Retinal pigment epithelial cell (primary cell): Measurements from ENCODE around the gene FOXQ1.

Experiments
- DNase-seq: peaks from one replicate; pipeline ENCODE4 v3.0.0-alpha.2; 2010; ENCODE audit warnings: low read depth
- H3K4me3 ChIP-seq: 2 replicates; pipeline ENCODE4 v1.5.1; 2011; ENCODE audit warnings: mild to moderate bottlenecking, low read length, control low read depth, moderate library complexity
- TF ChIP-seq, protein P1 (sequence below): conservative IDR thresholded peaks from 2 replicates; pipeline ENCODE4 v1.5.1; 2011; ENCODE audit warnings: low read depth, low read length, control low read depth, inconsistent platforms

FOXQ1 gene

DNA sequence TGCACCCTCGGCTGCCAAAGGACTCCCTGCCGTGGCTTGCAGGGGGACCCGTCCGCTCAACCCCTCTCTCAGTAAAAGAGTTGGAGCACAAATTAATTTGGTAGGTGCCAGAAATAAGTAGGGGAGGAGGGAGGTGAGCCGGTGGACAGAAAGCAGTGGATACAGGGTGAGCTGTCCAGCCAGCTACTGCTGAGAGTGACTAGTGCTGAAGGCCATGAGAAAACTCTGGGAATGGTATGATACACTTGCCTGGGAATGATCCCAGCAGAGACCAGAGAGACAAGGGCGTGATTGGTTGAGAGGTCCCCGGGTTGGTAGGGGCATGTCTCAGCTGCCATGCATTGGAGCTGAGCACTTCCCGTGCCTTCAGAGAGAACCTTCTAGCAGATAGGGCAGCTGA lies 15.7 kb downstream of the FOXQ1 start:
- H3K4me3 ChIP-seq = no peak overlapping the region
- DNase-seq = no peak
- TF ChIP-seq, protein P1, sequence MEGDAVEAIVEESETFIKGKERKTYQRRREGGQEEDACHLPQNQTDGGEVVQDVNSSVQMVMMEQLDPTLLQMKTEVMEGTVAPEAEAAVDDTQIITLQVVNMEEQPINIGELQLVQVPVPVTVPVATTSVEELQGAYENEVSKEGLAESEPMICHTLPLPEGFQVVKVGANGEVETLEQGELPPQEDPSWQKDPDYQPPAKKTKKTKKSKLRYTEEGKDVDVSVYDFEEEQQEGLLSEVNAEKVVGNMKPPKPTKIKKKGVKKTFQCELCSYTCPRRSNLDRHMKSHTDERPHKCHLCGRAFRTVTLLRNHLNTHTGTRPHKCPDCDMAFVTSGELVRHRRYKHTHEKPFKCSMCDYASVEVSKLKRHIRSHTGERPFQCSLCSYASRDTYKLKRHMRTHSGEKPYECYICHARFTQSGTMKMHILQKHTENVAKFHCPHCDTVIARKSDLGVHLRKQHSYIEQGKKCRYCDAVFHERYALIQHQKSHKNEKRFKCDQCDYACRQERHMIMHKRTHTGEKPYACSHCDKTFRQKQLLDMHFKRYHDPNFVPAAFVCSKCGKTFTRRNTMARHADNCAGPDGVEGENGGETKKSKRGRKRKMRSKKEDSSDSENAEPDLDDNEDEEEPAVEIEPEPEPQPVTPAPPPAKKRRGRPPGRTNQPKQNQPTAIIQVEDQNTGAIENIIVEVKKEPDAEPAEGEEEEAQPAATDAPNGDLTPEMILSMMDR = no peak

DNA sequence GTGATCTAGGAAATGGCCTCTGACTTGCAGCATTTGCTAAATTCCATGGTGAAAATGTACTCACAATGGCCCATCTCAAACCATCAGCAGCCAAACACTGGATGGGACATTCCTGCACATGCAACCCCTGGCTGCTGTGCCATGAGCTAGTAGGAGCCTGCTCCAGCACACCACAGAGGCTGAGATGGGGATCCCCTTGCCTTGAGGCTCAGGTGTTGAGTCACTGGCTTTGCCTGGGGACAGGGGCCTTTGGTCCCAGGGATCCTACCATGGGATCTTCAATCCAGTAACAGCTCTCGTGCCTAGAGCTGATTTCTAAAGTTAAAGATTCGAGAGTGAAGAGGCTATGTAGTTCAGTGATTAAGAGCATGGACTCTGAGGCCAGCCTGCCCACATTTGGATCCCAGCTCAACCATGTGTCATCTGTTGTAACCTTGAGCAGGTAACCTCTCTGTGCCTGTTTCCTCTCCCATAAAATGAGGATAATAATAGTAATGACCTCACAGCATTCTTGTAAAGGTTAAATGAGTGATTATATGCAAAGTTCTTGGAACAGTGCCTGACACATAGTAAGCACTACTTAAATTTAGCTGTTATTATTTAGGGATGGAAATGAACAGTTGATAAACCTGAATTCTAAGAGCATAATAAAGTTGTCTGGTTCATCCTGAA lies 16.4 kb downstream of the FOXQ1 start:
- no peak overlapping the region for H3K4me3 ChIP-seq
- TF ChIP-seq, protein P1 = no peak
- DNase-seq = no peak

DNA sequence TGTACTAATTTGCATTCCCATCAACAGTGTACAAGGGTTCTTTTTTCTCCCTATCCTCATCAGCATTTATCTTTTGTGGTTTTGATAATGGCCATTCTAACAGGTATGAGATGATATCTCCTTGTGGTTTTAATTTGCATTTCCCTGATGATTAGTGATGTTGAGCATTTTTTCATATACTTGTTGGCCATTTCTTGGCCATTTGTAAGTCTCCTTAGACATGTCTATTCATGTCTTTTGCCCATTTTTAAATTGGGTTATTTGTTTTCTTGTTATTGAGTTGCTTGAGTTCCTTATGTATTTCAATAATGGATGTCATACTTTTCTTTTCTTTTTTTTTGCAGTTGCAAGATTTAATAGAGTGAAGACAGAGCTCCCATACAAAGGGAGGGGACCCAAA lies 17.8 kb downstream of the FOXQ1 start:
- H3K4me3 ChIP-seq = no peak overlapping the region
- no peak for DNase-seq
- TF ChIP-seq, protein P1 = no peak

DNA sequence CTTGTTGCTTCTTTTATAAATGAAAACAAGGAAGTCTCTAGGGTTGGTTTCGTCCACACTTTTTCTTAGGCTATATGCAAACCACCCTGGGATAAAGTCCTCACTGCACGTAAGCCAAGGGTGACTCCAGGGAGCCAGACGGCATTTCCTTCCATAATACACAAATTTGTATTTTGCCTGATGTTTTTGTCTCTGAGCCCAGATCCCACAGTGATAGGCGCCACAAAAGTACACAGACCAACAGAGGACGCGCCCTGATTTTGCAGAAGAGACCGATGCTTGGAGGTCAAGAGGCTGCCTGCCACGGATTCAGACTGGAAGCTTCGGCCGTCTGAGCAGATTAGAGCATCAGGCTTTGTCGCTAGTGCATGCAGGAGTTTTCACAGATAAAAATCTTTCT lies 22.8 kb downstream of the FOXQ1 start:
- TF ChIP-seq, protein P1 = no peak
- H3K4me3 ChIP-seq = no peak overlapping the region
- no peak for DNase-seq

DNA sequence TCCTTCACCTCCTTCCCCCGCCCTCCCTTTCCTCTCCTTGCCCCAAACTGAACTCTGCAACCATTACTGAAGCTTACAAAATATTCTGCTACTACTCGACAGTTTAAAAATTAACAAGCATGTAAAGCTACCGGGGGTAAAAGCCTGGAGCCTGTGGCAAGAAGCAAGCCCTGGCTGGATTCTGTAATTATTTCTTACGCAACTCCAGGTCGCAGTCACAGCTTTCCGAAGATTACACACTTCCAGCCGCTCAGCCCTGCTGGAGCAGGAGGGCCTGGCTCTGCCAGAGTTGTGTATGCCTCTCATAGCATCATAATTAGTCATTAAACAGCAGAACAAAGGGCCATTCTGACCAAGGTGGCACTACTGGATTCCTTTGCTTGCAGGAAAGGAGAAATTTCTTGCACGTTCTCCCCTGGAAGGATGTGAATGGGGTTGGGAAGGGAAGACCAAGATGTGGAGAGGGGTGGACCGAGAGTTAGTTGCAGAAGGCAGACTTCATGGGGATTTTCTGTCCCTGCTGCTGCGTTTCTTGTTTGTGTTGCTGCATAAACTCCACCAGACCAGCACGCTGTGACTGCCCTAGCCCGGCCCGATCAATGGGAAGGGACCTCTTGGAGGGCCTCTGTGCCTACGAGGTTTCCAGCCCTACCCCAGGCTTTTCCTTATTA lies 23.6 kb downstream of the FOXQ1 start:
- peak overlapping the region; percentile 5 for H3K4me3 ChIP-seq
- TF ChIP-seq, protein P1 = no peak
- DNase-seq = peak; percentile 98

DNA sequence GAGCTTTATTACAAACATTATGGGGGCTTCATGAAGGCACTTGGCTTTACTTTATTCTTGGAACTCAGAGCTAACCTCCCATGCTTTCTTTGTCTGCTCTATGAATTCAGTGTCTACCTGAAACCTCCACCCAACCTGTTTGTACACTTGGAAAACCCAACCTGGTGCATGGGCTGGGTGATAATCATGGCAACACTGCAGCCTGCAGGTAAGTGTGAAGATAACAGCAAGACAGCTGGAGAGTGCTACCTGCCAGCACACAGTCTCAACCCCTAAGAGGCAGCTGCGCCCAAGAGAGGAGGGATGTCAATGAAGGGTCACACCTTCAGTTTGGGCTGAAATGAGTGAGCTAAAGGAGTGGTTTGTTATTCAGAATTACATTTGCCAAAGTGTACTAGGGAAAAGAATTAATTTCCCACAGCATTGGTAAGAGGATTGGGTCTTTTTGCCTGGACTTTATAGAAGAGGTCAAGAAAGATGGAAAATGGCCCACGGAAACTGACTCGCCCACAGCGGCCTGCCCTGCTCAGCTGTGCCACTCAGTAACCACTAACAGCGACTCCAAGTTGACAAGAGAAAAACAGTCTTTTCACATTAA lies 24.4 kb downstream of the FOXQ1 start:
- no peak for DNase-seq
- no peak overlapping the region for H3K4me3 ChIP-seq
- TF ChIP-seq, protein P1 = peak; percentile 56
